ENCODE measurements around the gene TMEM106C.
"Not testable (repeated sequence)": the region's sequence is repeated elsewhere in the genome, so short reads cannot be mapped to it uniquely, and the experiment has no call there.

The TMEM106C gene

DNA sequence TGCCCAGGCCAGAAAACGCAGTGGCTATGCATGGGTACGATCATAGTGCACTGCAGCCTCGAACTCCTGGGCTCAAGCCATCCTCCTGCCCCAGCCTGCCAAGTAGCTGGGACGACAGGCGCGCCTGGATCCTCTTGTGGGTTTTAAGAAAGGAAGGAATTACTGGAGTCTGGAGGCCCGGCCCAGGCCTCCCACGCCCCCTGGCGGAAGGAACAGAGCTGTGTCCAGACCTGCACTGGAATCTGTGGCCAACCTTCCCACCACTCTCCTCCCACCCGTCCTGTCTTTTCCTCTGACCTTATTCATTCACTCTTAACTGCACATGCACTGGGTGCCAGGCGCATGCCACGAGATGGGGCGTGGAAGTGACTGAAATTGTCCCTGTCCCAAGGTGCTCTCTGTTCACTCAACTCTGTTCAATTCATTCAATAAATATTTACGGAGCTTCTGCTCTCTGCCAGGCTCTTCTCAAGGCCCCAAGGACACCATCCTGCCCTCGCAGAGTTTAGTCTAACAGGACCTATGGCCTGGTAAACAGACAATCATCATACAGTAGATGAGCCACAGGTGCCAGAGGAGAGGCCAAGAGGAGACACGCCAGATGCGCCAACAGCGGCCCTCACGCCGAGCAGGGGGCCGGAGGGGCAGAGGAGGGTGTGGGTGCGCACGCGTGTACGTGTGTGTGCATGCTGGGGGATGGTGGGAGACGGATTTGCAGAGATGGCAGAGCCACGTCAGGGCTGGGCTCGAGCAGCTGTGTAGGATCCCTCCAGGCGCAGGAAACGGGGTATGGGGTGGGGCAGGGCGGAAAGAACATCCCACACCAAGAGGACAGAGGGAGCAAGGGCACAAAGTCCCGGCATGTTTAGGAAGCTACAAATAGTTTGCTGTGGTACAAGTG lies 13.7 kb upstream of the TMEM106C start:
- peak; percentile 42 for DNase-seq (ENCODE audit: low read depth)

DNA sequence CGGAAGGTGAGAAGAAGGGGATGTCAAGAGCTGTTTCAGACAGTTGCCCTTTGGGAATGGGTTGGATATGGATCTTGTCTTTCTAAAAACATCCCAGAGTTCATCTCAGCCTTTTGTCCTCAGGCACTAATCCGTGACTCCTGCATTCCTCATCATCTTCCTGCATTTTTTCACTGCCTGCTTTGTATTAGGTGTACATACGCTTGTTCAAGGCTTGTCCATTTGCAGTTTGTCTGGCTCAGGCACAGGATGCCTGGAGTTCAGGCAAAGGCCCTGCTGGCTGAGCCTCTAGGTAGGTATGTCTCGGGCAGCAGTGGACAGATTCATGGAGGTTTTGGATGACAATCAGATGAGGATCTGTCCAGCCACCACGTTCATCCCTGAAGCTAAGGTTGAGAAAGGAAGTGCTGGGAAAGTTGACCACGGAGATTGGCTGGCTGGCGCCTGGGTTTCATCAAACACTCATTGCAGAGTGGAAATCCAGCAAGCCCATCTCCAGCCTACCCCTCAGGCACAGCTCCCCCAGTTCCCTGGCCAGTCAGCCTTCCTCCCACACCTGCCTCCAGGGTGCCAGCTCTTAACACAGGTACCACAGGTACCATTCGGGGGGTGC lies 12.4 kb upstream of the TMEM106C start:
- DNase-seq (ENCODE audit: low read depth): no peak

DNA sequence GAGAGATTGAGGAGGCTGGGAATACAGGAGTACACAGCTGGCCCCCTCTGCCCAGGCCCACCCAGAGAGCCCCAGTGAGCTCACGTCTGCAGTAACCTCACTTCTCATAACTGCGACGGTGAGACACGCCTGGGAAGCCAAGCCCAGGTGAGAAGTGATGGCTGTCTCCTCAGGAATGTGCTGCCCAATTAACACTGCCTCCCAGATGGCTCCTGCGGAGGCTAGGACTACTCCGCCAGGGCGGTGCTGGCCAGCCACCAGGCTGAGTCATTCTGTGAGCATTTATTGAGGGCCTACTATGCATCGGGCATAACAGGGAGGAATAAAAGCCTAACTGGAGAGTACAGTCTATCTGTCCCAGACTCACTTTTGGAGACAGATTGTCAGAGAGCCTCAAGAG lies 9.3 kb upstream of the TMEM106C start:
- DNase-seq (ENCODE audit: low read depth): no peak

DNA sequence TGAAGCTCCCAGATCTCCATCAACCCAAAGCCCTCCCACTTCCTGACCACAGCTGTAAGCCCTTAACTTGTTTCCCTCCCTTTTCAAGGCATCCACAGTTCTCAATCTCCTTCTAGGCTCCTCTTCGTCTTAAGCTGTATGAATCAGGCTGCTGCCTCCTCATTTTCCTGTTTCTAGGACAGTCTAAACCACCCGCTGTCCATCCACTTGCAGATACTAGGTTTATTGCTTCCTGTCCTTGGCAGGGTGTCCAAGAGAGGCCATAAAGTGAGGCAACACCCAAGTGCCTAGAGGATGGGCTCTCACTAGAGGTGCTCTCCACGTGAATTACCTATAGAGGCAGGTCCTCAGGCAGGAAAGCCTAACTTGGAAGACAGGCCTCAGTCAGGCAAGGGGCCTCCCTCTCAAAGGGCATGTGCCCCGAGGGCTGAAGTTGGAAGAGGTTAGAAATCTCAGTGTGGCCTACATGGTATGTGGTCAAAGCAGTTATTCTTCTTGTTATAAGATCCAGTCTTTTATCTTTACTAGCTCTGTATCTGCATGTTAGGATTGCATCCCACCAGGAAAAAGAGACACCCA lies 8.8 kb upstream of the TMEM106C start:
- DNase-seq (ENCODE audit: low read depth): no peak

DNA sequence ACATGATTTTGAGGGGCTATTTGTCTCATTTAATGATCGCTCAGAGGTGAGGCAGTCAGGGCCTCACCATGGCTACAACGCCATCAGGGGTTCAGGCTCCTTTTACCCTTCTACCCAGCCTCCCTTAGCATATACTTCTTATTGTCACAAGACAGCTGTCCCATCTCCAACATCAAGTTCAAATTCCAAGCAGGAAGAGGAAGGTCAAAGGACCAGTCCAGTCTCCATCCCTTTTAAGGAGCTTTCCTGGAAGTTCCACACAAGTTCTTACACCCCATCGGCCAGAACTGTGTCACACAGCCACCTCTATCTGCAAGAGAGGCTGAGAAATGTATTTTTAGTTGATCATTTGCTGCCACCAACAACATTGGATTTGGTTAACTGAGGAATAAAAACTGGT lies 8.3 kb upstream of the TMEM106C start:
- DNase-seq (ENCODE audit: low read depth): no peak

DNA sequence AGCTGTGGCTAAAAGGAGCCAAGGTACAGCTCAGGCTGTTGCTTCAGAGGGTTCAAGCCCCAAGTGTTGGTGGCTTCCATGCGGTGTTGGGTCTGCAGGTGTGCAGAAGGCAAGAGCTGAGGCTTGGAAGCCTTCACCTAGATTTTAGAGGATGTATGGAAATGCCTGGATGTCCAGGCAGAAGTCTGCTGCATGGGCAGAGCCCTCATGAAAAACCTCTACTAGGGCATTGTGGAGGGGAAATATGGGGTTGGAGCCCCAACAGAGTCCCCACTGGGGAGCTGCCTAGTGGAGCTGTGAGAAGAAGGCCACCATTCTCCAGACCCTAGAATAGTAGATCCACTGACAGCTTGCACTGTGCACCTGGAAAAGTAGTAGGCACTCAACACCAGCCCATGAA lies 5.7 kb upstream of the TMEM106C start:
- not testable (repeated sequence) for DNase-seq (ENCODE audit: low read depth)

DNA sequence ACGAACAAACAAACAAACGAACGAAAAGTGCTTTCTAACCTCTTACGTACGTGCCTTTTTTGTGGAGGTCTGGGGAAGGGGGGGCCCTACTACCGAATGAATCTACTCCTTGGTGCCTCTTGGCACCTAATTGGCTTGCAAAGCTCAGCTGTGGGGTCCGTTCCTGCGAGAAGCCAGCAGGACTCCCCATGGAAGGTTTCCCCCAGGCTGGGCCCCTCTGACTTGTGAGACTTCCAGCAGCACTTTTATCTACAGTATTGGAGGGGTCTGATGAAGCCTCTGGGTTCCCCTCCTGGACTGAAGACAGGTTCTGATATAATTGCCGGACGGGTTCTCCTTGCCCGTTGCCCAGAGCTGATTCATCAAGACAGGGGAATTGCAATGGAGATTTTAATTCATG lies 1.2 kb upstream of the TMEM106C start:
- no peak for DNase-seq (ENCODE audit: low read depth)

DNA sequence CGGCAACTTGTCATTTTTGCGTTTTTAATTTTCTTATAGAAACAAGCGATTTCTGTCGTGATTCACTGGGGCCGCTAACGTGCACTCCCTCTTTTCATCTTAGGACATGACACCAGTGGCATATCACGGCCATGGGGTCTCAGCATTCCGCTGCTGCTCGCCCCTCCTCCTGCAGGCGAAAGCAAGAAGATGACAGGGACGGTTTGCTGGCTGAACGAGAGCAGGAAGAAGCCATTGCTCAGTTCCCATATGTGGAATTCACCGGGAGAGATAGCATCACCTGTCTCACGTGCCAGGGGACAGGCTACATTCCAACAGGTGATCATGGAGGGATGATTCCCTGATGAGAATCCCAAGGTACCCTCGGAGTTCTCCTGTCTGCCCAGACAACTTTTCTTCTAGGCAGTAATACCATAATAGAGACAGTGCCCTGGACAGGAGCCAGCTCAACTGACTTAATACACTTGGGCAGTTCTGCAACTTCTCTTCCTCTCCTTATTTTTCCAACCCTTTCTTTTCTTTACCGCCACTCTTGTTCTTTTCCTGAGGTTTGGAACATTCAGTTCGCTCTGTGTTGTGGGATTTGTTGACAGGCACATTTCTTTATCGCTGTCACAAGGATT lies 821 bp downstream of the TMEM106C start:
- DNase-seq (ENCODE audit: low read depth): no peak

DNA sequence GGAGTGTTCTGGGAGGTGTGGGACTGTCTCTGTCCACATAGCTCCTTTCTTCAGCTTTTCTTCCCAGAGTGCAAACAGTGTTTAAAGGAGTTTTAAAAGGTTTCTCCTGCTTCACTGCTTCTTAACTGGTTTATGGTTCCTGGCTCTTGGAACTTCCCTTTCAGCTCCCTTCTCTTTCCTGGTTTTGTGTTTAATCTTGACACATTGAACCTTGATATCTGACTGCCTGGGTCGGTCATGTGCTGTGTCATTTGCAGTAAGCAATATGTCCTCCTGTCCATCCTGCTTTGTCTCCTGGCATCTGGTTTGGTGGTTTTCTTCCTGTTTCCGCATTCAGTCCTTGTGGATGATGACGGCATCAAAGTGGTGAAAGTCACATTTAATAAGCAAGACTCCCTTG lies 2.2 kb downstream of the TMEM106C start:
- no peak for DNase-seq (ENCODE audit: low read depth)

DNA sequence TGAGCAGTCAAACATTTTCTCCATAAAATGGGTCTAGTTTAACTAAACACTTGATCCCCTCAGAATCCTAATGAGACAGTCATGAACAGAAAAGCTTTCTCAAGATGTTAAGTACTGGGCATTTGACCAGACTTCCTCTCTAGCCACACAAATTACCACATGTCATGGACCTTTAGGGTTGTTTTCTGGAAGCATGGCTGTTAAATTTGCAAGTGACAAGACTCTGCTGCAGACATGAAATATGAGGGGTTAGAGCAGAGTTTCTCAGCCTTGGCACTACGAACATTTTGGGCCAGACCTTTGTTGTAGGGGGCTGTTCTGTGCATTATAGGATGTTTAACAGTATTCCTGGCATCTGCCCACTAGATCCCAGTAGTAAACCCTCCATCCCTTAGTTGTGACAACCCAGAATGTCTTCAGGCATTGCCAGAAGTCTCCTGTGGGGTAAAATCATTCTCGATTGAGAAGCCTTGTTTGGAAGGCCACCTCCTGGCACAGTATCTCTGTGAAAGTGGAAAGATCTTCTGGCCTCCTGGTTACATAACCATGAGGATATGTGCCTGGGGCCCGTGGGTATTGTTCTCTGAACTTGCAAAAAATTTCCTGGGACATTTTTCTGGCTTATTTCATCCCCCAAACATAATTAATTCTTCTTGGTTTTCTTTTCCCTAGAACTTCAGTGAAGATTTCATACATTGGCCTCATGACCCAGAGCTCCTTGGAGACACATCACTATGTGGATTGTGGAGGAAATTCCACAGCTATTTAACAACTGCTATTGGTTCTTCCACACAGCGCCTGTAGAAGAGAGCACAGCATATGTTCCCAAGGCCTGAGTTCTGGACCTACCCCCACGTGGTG lies 4.3 kb downstream of the TMEM106C start:
- no peak for DNase-seq (ENCODE audit: low read depth)

DNA sequence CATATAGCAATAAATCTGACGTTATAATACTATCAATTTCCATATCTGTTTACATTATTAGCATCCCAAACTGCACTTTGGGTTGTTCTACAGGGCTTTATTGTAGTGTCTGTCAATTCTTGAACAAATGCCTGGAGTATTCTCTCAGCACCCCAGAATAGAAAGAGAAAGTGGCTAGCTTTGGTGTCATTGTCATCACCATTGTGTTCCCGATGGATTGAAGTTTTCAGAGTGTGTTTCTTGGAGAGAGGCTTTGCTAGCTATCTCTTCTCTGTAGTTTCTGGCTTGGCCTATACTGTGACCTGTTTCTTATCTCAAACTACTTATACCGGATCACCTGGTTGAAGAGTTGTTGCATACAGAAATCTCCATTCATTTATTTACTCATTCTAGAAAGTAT lies 6.4 kb downstream of the TMEM106C start:
- DNase-seq (ENCODE audit: low read depth): no peak

DNA sequence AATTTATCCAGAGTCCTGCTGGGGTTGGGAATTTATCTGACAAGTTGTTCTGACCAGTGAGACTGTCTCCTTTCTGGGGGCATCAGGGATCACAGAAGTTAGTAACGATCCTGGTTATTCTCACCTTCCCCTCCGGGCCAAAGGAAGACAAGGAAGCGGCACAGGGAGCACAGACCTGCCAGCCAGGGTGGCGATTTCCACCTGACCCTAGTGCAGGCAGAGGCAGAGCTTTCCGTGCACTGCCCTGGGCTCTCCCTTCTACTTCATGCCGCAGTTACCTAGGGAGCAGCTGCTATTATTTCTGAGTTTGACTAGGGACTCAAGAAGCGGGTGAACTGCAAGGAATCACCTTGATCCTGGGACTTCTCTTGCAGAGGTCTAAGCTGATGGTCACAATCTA lies 7.4 kb downstream of the TMEM106C start:
- DNase-seq (ENCODE audit: low read depth): no peak

DNA sequence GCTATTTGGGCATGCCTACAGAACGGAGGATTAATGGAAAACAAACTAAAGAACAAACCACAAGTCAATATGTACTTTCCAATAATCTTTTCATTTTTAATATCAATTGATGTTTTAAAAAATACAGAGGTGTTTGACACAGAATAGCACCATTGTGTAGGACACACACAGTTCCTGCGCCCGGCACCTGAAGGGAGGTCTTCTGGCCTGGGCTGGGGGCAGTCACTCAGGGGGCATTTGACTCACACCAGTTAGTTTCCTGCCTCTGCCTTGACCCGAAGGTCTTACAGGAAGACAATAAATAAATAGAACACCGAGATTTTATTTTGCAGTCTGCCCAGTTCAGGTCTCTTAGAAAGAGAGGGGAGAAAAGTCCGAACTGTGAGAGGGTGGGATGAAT lies 9.5 kb downstream of the TMEM106C start:
- no peak for DNase-seq (ENCODE audit: low read depth)

DNA sequence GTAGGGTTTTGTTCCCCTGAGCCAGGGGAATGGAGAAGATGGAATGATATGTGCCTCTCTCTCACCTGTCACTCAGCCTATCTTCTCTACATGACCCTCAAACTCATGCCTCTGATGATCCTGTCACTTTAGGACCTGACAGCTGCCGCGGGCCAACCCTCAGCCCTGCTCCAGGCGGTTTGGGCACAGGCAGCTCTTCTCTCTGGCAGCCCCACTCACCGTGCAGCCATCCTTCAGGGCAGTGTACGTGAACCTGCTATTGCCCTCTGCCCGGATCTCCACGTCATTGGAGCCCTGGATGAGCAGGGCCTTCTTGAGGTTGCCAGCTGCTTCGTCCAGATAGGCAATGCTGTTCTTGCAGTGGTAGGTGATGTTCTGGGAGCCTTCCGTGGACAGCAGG lies 10.5 kb downstream of the TMEM106C start:
- DNase-seq (ENCODE audit: low read depth): no peak

DNA sequence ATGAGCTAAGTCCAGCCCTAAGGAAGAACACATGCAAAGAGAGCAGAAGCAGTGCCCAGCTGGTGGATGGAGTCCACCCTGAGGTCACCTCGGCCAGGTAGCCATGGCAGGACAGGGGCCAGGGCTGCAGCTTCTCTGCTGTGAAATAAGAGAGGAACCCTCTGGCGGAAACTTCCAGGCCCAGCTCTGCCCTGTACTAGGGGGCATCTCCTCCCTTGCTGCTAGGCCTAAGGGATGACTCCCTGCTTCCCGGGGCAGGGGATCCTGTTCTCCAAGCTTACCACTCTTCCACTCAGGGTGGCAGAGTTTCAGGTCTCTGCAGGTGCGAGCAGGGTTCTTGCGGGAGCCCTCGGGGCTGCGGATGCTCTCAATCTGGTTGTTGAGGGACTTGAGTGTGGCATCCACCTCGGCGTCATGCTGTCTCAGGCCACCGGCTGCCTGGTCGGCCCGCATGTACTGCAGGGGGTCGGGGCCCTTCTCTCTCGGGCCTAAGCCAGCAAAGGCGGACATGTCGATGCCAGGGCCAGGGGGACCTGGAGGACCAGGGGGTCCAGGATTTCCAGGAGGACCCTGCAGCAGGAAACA lies 11.7 kb downstream of the TMEM106C start:
- DNase-seq (ENCODE audit: low read depth): no peak

DNA sequence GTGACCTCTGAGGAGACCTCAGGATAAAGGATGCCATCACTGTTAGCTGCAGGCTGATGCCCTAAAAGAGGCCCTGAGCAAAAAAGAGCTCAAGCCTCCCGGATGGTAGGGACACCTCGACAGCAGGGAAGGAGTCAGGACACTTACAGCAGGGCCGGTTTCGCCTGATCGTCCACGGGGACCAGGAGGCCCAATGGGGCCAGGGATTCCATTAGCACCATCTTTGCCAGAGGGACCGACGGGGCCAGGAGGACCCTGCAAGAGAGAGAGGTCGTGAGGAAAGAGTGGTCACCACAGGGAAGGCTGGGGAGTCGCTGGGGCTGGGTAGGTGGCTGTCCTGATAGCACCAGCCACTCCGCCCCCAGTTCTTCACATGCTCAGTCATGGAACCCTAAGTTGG lies 12.4 kb downstream of the TMEM106C start:
- DNase-seq (ENCODE audit: low read depth): no peak

DNA sequence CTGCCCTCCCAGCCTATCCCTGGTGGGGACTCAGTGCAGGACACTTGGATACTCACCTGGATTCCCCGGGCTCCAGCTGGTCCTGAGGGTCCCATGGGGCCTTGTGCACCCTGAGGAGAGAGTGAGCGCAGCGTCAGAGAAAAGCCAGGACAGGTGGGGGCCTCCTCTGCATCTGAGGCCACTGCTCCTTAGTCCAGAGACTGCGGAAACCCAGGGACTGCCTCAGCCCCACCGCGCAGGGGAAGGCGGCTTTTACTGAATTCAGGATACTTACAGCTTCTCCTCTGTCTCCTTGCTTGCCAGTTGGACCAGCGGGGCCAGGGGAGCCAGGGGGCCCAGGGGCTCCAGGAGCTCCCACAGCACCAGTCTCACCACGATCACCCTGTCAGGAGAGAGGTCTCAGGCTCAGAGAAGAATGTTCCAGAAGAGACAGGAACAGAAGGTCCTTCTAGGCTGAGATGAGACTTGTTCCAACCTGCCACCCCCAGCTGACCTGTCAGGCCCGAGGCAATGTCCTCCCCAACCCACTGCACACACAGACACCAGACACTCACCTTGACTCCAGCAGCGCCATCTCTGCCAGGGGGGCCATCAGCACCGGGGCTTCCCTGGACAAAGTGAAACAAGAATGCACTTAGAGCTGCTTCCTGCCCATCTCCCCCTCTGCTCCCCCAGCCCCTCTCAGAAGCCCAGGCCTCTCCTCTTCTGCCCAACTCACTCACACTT lies 13.8 kb downstream of the TMEM106C start:
- DNase-seq (ENCODE audit: low read depth): no peak

DNA sequence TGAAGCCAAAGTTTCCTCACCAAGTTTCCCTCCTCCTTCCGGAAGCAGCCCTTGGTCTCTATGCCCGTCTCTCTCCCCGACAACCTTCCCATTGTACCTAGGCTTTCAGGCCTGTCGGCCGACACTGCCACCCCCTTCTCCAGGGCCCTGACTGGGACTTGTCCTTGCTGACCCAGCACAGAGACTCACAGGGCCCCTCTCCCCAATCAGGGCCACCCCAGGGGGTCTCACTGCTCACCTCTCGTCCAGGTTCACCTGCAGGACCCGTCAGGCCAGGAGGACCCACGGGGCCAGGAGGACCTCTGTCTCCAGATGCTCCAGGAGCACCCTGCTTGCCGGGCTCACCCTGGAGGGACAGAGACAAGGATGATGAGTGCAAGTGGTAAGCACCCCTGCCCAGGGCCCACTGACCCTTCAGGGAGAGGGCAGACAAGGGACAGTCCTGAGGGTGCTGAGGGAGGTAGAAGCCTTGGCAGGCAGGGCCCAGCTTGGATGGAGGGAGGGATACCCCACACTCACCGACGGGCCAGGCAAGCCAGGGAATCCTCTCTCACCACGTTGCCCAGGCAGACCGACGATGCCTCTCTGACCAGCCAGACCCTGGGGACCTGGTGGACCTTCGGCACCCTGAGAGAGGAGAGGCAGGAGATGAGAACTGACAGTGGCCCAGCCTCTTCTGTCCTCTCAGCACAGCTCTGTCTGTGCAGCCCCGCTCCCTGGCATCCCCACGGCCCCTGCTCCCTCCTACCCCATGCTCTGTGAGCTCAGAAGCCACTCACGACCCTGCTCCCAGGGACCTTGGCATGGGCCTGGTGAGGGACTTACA lies 14.6 kb downstream of the TMEM106C start:
- no peak for DNase-seq (ENCODE audit: low read depth)

DNA sequence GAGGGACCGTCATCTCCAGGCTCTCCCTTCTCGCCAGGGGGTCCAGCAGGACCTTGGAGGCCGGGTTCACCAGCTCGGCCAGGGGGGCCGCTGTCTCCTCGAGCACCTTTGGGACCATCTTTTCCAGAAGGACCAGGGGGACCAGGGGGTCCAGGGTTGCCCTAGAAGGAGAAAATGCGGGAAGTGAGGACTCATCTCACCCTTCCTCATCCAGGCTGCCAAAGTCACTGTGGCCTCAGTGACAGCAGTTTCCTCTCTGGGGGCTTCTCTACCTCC lies 15.1 kb downstream of the TMEM106C start:
- DNase-seq (ENCODE audit: low read depth): no peak

DNA sequence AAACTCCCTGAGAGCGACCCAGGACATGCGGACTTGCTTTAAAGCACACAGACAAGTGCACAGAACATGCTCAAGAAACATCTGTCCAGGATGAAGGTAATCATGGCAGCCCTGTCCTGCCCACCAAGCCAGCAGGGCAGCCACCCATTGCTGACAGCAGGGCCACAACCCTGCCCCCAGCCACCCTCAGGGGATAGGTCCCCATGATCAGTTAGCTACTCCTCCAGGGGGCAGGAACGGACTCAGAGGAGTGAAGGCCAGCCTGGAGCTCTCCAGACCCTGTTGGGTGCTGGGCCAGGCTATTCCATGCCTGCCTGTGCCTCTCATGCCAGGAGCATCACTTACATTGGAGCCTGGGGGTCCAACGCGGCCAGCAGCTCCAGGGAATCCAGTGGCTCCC lies 15.8 kb downstream of the TMEM106C start:
- no peak for DNase-seq (ENCODE audit: low read depth)
